ENCODE results near the gene FRRS1. TPM values are rescaled to one million over a fixed set of nuclear protein-coding genes. Genes with fewer than 3 reads are reported as not detected.

FRRS1 gene
- total RNA-seq, 2 experiments from 2014 or later = 3.6 to 4.9 TPM

DNA sequence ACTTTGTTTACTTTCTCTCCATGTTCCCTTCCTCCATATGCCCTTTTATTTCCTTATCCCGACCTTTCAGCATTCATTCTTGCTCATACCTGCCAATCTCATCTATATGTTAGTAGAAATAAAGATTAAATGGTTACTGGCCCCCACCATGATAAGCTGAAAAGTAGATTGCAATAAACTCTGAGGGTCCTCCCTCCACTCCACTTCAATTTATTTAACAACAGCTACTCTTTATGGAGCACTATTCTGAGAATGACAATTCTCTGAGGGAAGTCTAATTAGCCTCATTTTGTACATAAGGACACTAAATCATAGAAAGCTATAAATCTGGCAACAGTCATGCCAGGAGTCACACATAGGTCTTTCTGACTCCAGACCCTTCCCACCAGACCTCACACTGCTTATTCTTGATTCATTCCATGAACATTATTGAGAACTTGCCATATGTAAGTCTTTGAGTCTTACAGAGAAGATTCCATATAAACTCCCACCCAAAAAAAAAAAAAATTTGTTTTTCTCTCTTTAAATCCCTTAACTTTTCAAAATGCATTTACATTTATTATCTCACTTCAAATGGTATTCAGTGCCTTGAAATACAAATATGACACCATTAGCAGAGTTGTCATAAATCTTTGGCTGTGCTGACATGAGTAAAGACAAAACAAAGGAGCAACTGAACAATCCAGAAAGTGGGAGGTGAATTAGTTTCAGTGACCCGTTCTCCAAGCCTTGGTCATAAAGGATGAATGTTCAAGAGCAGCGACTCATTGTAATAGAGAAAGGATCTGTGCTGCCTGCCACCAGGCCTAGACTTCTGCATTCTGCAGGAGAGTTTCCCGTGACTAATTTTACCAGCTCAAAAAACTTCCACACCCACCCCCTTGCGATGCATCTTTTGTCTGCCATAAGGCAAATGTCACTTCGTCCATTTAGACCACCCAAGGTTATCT, 92.0 kb downstream of the FRRS1 start:
- Mint-ChIP-seq H3K27me3 (peaks cover 34% of the 10 kb centered on the region), H3K27ac (no peak overlapping the region), H3K36me3 (no peaks in the 10 kb centered on the region), H3K4me1 (no peaks in the 10 kb centered on the region), H3K9me3 (ENCODE audit: low read depth) (no peaks in the 10 kb centered on the region), H3K4me3 (no peak overlapping the region)
- CTCF ChIA-PET = no interaction called here
- DNase-seq (no peak), ATAC-seq (no peak)

DNA sequence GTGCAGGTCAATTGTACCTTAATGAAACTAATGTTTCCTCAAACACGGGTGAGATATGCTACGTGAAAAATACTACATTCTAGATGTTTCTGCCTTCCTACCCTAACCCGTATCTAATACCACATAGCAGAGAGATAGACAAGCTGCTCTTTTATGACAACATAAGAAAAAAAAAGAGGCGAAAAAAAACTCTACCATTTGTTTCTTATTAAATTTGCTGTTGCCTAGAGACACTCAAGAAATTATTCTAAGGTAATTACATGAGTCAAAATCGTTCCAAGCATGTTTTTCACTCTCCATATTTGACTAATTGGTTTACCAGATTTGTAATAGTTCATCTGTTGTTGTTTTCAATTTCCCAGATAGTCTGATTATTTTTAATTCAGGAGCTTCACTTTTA, 93.1 kb downstream of the FRRS1 start:
- Mint-ChIP-seq H3K4me3 (no peak overlapping the region), H3K27ac (no peak overlapping the region), H3K9me3 (ENCODE audit: low read depth) (no peaks in the 10 kb centered on the region), H3K36me3 (no peaks in the 10 kb centered on the region), H3K4me1 (no peaks in the 10 kb centered on the region), H3K27me3 (peaks cover 39% of the 10 kb centered on the region)
- ATAC-seq (no peak), DNase-seq (no peak)
- CTCF ChIA-PET = no interaction called here

DNA sequence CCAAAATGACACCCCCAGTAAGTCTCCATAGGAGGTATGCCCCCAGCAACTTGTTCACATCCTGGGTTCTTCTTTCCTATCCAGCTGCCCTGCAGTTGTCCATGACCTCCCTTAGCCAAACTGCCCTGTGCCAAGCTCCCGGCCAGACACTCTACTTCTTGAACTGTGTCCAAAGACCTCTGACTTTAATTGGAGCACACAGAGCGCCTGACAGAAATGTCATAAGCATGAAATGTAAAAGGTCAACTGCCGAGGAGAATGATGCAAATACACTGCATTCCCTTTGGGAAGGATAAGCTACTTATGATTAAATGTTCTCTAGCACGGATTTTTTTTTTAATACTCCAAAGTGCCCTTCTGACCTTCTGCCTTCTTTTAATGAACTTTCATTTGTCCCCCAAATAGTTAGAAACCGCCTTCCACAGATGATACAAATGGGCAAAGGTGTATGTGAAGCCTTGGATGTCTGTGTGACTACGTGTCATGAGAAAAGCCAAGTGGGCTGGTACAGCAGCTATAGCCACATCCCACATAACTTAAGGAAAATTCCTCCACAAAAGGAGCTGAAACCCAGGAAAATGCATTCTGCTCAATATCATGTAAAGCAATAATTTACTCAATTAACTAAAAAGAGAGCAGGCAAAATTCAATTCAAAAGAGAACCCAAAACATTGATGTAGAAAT, 93.8 kb downstream of the FRRS1 start:
- CTCF ChIA-PET = no interaction called here
- Mint-ChIP-seq H3K27me3 (peaks cover 40% of the 10 kb centered on the region), H3K4me3 (no peak overlapping the region), H3K4me1 (no peaks in the 10 kb centered on the region), H3K9me3 (ENCODE audit: low read depth) (no peaks in the 10 kb centered on the region), H3K27ac (no peak overlapping the region), H3K36me3 (no peaks in the 10 kb centered on the region)
- no peak for ATAC-seq
- DNase-seq = no peak

DNA sequence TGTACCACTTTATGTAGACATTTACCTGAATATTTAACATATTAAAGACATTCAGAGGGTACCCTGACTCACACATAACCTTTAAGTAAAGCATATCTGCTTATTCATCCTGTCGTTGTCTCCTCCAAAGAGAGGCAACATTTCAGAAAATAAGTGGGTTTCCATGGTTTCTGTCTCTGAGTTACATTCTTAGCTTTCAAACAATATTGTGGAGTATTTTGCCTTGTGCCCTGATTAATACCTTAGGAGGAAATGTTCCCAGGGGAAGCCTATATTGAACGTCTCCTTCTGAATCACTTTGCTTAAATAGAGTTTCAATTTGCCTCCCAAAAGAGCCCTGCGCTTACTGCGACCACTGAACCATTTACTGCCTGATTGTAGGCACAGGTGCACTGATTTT, 94.4 kb downstream of the FRRS1 start:
- DNase-seq (no peak), ATAC-seq (no peak)
- no peaks in the 10 kb centered on the region for H3K9me3 Mint-ChIP-seq (ENCODE audit: low read depth)
- H3K4me1 Mint-ChIP-seq = no peaks in the 10 kb centered on the region
- no peak overlapping the region for H3K4me3 Mint-ChIP-seq
- H3K27me3 Mint-ChIP-seq = peaks cover 44% of the 10 kb centered on the region
- CTCF ChIA-PET = no interaction called here
- no peaks in the 10 kb centered on the region for H3K36me3 Mint-ChIP-seq
- no peak overlapping the region for H3K27ac Mint-ChIP-seq

DNA sequence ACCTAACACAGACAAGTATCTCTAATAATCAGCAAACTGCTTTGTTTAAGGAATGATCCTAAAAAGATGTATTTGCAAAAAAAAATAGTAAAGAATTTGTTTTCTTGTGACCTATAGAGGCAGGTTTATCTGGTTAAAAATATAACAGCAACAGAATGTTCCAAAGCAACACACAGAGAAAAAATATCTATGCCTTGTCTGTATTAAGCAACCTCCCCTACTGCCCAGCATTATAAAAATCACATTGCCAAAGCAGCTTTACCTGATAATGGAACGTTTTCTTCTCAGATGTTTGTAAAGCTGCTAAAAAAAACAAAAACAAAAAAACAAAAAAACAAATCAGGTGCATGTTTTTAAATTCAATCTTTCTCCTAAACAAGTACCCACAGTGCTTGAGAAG, 95.9 kb downstream of the FRRS1 start:
- no peak overlapping the region for H3K4me3 Mint-ChIP-seq
- no peaks in the 10 kb centered on the region for H3K9me3 Mint-ChIP-seq (ENCODE audit: low read depth)
- CTCF ChIA-PET = no interaction called here
- ATAC-seq (no peak), DNase-seq (no peak)
- no peaks in the 10 kb centered on the region for H3K36me3 Mint-ChIP-seq
- H3K4me1 Mint-ChIP-seq = no peaks in the 10 kb centered on the region
- peaks cover 46% of the 10 kb centered on the region for H3K27me3 Mint-ChIP-seq
- no peak overlapping the region for H3K27ac Mint-ChIP-seq

DNA sequence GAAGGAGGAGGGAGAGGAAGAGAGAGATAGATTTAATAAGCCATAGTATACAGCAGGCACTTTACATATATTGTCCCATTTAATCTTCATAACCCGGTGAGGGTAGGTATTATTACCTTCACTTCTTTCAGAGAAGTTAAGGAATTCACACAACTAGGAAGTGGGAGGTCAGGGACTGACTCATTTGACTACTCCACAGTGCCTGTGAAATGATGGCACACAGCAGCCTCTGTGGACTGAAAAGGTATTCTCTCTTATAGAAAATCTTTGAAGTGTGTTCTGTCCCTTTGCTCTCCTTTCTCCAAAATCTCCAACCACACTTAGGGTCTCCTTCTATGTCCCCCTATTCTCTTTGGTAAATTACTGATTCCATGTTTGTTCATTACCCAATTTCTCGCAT, 96.6 kb downstream of the FRRS1 start:
- DNase-seq = no peak
- H3K27me3 Mint-ChIP-seq = peaks cover 44% of the 10 kb centered on the region
- no peaks in the 10 kb centered on the region for H3K4me1 Mint-ChIP-seq
- no peak for ATAC-seq
- no peak overlapping the region for H3K27ac Mint-ChIP-seq
- H3K36me3 Mint-ChIP-seq = no peaks in the 10 kb centered on the region
- no peaks in the 10 kb centered on the region for H3K9me3 Mint-ChIP-seq (ENCODE audit: low read depth)
- CTCF ChIA-PET = interaction anchor here (1.2 kb wide), 1 partner anchor 59 kb away, joined by 3 read pairs; no protein-coding TSS in a partner anchor
- no peak overlapping the region for H3K4me3 Mint-ChIP-seq

DNA sequence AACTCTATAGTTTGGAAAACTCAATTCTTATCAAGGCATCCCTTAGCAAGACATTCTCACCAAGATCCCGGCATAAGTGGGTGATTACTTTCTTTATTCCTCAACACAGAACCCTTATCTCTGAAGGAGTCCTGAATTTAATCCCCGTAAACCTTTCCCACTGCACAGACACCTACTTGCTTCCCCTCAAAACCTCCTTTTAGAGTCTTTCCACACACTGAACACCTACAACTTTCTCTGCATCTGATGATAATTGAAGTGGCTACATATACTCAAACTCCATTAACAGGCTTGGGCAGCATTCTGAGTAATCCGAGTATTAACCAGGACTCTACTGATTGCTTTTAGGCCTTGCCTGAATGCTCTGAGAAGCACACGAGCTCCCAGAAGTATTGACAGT, 97.1 kb downstream of the FRRS1 start:
- Mint-ChIP-seq H3K4me3 (no peak overlapping the region), H3K4me1 (no peaks in the 10 kb centered on the region), H3K36me3 (no peaks in the 10 kb centered on the region), H3K27me3 (peaks cover 43% of the 10 kb centered on the region), H3K27ac (no peak overlapping the region), H3K9me3 (ENCODE audit: low read depth) (no peaks in the 10 kb centered on the region)
- CTCF ChIA-PET = interaction anchor here (1.2 kb wide), 1 partner anchor 58 kb away, joined by 3 read pairs; no protein-coding TSS in a partner anchor
- ATAC-seq (no peak), DNase-seq (no peak)

DNA sequence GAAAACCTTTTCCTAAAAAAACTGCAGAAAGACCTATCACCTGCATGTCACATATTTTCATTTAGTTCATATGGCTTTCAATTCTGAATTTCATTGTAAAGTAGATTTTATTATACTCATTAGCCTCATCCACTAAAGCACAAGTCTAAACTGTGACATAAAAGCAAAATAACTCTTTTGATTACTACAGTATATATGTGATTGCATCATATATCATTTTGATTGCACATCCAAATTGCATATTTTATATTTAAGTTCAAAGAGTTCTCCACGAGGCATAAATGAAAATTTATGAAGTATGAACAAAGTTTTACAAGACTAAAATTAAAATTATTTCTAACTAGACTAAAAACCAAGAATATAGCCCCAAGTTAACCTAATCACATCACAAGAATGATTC, 101.2 kb downstream of the FRRS1 start:
- H3K9me3 Mint-ChIP-seq (ENCODE audit: low read depth) = no peaks in the 10 kb centered on the region
- H3K4me1 Mint-ChIP-seq = no peaks in the 10 kb centered on the region
- no peak for ATAC-seq
- H3K27ac Mint-ChIP-seq = no peak overlapping the region
- no peak overlapping the region for H3K4me3 Mint-ChIP-seq
- CTCF ChIA-PET = interaction anchor here (1.5 kb wide), 1 partner anchor 20 kb away, joined by 4 read pairs; no protein-coding TSS in a partner anchor
- DNase-seq = no peak
- H3K36me3 Mint-ChIP-seq = no peaks in the 10 kb centered on the region
- peaks cover 20% of the 10 kb centered on the region for H3K27me3 Mint-ChIP-seq

DNA sequence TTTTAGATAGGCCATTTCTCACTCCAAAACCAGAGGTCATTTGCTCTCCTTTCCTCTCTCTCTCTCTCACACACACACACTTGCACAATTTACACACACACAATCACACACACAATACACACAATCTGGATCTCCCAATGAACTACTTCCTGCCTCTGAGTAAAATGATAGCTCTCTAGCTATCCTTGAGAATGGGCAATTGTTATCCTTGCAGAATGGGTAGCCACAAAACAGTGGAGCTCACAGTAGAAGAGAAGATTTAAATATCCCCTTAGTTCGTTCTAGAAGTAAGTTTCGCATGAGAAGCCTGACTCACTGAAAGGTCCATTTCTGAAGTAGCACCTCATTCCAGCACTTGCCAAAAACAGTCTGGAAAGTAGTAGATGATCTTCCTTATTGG, 102.9 kb downstream of the FRRS1 start:
- no peak for ATAC-seq
- peaks cover 18% of the 10 kb centered on the region for H3K27me3 Mint-ChIP-seq
- no peak for DNase-seq
- H3K4me1 Mint-ChIP-seq = no peaks in the 10 kb centered on the region
- no peaks in the 10 kb centered on the region for H3K36me3 Mint-ChIP-seq
- CTCF ChIA-PET = no interaction called here
- no peak overlapping the region for H3K4me3 Mint-ChIP-seq
- no peak overlapping the region for H3K27ac Mint-ChIP-seq
- no peaks in the 10 kb centered on the region for H3K9me3 Mint-ChIP-seq (ENCODE audit: low read depth)

DNA sequence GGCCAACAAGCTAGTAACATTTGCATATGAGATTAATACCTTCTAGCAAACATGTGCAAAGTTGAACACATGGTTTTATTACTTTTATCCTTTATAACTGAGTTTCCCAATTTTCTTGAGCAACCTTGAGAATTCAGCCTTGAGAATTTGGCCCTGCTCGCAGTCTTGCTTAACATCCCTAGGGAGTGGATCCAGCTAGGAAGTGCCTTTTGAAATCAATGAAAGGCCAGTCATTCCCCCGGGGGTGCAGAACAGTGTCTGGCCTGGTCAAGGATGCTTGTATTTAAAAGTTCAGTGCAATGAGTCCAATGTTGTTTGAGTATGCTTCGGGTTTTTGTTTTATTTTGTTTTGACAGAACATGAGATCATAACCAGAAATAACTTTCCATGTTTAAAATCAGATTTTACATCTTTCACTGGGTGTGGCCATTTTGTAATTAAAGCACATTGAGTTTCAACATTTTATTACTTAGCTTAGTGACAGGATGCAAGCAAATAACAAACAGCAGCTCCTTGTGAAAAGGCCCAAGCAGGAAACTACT, 103.8 kb downstream of the FRRS1 start:
- Mint-ChIP-seq H3K27me3 (peaks cover 14% of the 10 kb centered on the region), H3K4me3 (no peak overlapping the region), H3K9me3 (ENCODE audit: low read depth) (no peaks in the 10 kb centered on the region), H3K27ac (no peak overlapping the region), H3K36me3 (no peaks in the 10 kb centered on the region), H3K4me1 (no peaks in the 10 kb centered on the region)
- CTCF ChIA-PET = no interaction called here
- no peak for ATAC-seq
- no peak for DNase-seq

DNA sequence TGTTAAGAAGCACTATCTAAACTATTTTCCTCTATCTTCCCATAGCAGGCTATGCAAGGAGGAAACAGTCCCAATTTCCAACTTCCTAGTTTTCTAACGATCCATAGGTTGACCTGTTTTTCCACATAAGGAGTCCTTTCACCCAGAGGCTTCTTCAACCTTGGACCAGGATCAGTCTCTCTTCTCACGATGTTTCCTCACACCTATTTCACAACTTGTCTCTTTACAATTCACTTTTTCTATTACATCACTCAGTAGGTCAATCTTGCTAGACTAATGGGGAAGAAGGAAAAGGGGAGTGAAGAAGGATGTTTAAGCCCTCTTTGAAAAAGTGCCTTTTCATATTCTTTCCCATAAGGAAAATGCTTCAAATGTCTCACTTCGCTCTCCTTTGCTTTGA, 104.7 kb downstream of the FRRS1 start:
- CTCF ChIA-PET = no interaction called here
- Mint-ChIP-seq H3K27ac (no peak overlapping the region), H3K36me3 (no peaks in the 10 kb centered on the region), H3K9me3 (ENCODE audit: low read depth) (no peaks in the 10 kb centered on the region), H3K27me3 (peaks cover 7% of the 10 kb centered on the region), H3K4me3 (no peak overlapping the region), H3K4me1 (no peaks in the 10 kb centered on the region)
- DNase-seq (no peak), ATAC-seq (no peak)

DNA sequence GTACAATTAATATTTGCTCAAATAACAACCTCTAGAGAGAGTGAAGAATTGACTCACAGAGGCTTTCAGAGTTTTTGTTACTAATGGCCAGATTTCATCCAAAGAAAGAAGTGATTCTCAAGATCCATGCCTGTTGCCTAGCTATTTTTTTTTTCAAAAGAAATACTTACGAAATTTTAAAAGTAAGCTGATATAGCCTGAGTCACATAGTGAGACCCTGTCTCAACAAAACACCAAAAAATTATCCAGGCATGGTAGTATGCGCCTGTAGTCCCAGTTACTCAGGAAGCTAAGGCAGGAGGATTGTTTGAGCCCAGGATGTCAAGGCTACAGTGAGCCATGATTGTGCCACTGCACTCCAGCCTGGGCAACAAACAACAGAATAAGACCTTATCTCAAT, 105.9 kb downstream of the FRRS1 start:
- Mint-ChIP-seq H3K4me1 (no peaks in the 10 kb centered on the region), H3K27me3 (peaks cover 10% of the 10 kb centered on the region), H3K4me3 (no peak overlapping the region), H3K36me3 (no peaks in the 10 kb centered on the region), H3K9me3 (ENCODE audit: low read depth) (no peaks in the 10 kb centered on the region), H3K27ac (no peak overlapping the region)
- CTCF ChIA-PET = interaction anchor here (1.6 kb wide), 1 partner anchor 47 kb away, joined by 3 read pairs; no protein-coding TSS in a partner anchor
- ATAC-seq = no peak
- DNase-seq = no peak

DNA sequence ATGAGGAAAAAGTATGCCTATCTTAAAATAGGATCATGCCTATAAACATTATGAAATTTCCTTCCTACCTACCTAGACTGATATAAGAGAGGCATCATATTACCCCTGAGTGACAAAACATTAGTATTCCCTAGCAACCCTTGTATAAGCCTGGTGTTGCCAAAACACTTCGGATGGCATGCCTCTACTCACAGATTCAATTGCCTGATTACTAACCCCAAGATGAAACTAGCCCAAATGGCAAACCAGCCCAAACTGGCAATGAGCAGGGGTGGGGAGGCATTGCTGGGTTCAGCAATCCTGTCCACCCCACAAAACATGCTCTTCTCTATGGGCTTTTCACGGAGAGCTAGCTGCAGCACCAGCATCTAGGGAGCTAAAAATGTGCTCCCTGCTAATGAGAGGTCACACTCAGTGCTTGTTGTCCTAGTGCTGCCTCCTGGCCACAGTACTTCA, 106.7 kb downstream of the FRRS1 start:
- Mint-ChIP-seq H3K36me3 (no peaks in the 10 kb centered on the region), H3K9me3 (ENCODE audit: low read depth) (no peaks in the 10 kb centered on the region), H3K4me3 (no peak overlapping the region), H3K4me1 (no peaks in the 10 kb centered on the region), H3K27ac (no peak overlapping the region), H3K27me3 (peaks cover 10% of the 10 kb centered on the region)
- CTCF ChIA-PET = interaction anchor here (1.6 kb wide), 1 partner anchor 47 kb away, joined by 3 read pairs; no protein-coding TSS in a partner anchor
- ATAC-seq (no peak), DNase-seq (no peak)

All from activated CD8-positive, alpha-beta memory T cell treated with anti-CD3 and anti-CD28 coated beads, Interleukin-2, amount 10 ng/mL, durations not matched to agents 7 days and 5 days (primary cell).